ENCODE measurements around the gene CCDC112. TPM values are rescaled to one million over a fixed set of nuclear protein-coding genes. Genes with fewer than 3 reads are reported as not detected.
"Not testable (repeated sequence)": the region's sequence is repeated elsewhere in the genome, so short reads cannot be mapped to it uniquely, and the experiment has no call there.

CCDC112 gene
- total RNA-seq, 1 donor from 2014 or later = 0.29 TPM

DNA sequence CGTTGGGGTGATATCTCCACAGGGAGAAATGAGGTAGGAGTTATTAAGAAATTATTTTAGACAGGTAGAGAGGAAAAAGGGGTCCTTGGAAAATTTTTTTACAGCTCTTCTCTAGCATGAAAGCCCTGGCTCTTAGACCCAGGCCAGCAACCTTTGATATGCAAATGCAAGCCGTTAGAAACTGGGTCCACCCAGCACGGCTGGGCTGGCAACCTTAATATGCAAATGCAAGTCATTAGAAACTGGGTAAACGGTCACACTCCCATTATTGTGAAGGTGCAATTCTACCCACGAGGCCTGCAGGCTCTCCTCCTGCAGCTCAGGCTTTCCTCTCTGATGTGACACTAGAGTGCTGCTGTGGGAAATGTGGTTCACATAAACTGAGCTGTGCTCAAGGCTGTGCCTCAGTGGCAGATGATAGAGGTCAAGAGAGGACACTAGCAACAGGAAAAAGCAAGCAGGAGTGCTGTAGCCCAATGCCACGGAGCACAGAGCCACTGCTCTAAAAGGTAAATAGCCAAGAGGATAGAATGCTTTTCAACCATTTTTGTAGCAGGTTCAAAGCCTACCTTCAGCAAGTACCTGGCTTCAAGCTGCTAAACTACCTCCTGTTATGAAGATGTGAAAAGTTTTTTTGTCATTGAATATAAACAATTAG, 32.3 kb upstream of the CCDC112 start:
- H3K4me3 Mint-ChIP-seq; H3K36me3 Mint-ChIP-seq (ENCODE audit: low read depth); H3K9me3 Mint-ChIP-seq; intact Hi-C loops (cut with micrococcal nuclease); H3K4me1 Mint-ChIP-seq (ENCODE audit: low read depth); DNase-seq (ENCODE audit: low spot score); H3K27ac Mint-ChIP-seq: not testable (repeated sequence)
- H3K27me3 Mint-ChIP-seq (ENCODE audit: insufficient read depth) = peaks cover 14% of the 10 kb centered on the region

DNA sequence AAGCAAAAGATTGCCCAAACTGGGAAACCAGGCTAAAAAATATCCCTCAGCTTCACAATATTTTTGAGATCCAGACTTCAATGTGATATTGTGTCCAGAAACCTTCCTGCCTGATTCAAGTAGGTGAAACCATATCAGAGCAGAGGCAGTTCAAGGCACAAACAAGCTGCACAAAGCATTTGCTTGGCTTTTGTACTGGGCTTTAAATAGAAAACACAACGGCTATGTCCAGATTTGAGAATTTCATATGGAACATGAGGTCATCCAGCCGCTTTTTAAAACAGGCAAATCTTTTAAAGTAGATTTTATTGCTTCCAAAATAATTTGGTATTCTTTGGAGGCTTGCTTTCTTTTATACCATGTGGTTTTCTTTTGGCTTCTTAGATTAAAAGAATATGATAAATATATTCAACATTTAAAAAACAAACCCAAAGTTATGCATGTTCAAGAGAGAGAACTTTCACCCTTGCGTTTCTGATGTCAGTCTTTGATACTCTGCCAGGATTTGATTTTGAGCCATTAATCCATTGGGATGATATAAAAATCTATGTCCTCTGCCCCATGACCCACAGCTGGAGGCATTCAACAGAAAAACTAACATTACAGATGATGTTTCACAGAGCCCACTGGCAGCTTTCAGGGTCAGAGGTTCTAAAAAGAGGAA, 29.0 kb upstream of the CCDC112 start:
- DNase-seq (ENCODE audit: low spot score) = no peak
- Mint-ChIP-seq H3K9me3 (no peaks in the 10 kb centered on the region), H3K4me1 (ENCODE audit: low read depth) (no peaks in the 10 kb centered on the region), H3K27me3 (ENCODE audit: insufficient read depth) (peaks cover 20% of the 10 kb centered on the region), H3K36me3 (ENCODE audit: low read depth) (no peaks in the 10 kb centered on the region), H3K4me3 (no peak overlapping the region), H3K27ac (no peak overlapping the region)
- intact Hi-C loops (cut with micrococcal nuclease) = no loop called here

DNA sequence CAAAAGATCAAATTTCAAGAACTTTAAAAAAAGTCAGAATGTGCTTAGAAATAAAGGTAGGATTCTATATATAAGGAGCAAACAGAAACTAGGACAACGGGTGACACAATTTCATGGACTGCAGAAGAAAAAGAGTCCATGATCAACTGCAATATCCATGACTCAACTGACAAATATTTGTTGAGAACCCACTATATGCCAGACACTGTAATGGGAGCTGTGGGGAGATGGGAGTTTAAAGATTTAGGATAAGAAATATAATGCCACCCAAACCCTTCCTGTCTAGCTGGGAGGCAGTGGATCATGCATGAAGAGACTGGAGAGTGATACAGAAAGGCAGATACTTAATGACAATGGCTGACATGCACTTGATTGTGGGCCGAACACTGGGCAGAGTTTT, 27.6 kb upstream of the CCDC112 start:
- Mint-ChIP-seq H3K4me3 (no peak overlapping the region), H3K4me1 (ENCODE audit: low read depth) (no peaks in the 10 kb centered on the region), H3K36me3 (ENCODE audit: low read depth) (no peaks in the 10 kb centered on the region), H3K9me3 (no peaks in the 10 kb centered on the region), H3K27ac (no peak overlapping the region), H3K27me3 (ENCODE audit: insufficient read depth) (peaks cover 25% of the 10 kb centered on the region)
- intact Hi-C loops (cut with micrococcal nuclease) = no loop called here
- no peak for DNase-seq (ENCODE audit: low spot score)

DNA sequence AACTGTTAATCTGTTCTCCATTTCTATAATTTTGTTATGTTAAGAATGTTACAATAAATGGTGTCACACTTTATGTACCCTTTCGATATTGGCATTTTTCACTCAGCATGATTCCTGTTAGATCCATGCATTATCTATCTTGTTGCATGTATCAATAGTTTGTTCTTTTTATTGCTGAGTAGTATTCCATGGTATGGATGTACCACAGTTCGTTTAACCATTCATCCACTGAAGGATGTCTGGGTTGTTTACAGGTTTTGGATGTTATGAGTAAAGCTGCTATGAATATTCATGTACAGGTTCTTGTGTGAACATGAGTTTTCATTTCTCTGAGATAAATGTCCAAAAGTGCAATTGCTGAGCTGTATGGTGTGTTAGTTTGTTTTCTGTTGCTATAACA, 26.3 kb upstream of the CCDC112 start:
- no peak for DNase-seq (ENCODE audit: low spot score)
- H3K4me3 Mint-ChIP-seq = no peak overlapping the region
- no peak overlapping the region for H3K27ac Mint-ChIP-seq
- no peaks in the 10 kb centered on the region for H3K36me3 Mint-ChIP-seq (ENCODE audit: low read depth)
- intact Hi-C loops (cut with micrococcal nuclease) = no loop called here
- H3K27me3 Mint-ChIP-seq (ENCODE audit: insufficient read depth) = peaks cover 29% of the 10 kb centered on the region
- no peaks in the 10 kb centered on the region for H3K9me3 Mint-ChIP-seq
- no peaks in the 10 kb centered on the region for H3K4me1 Mint-ChIP-seq (ENCODE audit: low read depth)

DNA sequence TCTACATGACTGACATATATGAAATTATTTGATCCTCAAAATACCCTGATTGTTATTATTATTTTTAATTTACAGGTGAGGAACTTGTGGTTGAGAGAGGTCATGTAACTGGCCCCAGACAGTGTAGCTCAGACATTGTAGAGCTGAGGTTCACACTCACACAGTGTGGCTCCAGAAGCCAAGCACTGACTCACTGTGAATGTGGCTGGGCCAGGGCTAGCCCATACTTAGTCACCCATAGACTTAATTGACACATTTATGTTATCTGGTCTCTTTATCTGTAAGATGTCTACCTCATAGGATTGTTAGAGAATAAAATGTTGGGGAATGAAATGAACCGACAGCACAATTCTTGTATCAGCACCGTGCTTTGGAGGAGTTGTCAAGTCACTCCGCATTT, 24.9 kb upstream of the CCDC112 start:
- H3K4me1 Mint-ChIP-seq (ENCODE audit: low read depth) = no peaks in the 10 kb centered on the region
- intact Hi-C loops (cut with micrococcal nuclease) = no loop called here
- no peak overlapping the region for H3K4me3 Mint-ChIP-seq
- no peak overlapping the region for H3K27ac Mint-ChIP-seq
- peaks cover 33% of the 10 kb centered on the region for H3K27me3 Mint-ChIP-seq (ENCODE audit: insufficient read depth)
- no peaks in the 10 kb centered on the region for H3K36me3 Mint-ChIP-seq (ENCODE audit: low read depth)
- DNase-seq (ENCODE audit: low spot score) = no peak
- H3K9me3 Mint-ChIP-seq = no peaks in the 10 kb centered on the region

DNA sequence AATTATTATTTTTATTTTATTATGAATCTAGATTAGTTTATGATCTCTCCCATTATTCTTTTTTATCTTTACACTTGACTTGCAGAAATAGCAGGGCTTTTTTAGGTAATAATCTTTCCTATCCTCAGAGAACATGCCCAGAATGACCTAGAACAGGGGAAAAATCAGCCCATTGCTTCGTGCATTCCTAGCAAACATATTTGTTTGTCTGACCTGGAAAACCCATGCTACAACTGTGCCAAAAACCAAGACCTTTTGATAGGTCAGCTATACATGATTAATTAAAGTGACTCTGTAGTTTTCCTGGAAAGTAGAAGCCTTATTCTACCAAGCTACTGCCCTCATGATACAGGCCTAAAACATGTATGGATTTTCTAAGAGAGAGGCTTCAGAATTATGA, 24.1 kb upstream of the CCDC112 start:
- Mint-ChIP-seq H3K4me1 (ENCODE audit: low read depth) (no peaks in the 10 kb centered on the region), H3K36me3 (ENCODE audit: low read depth) (no peaks in the 10 kb centered on the region), H3K9me3 (no peaks in the 10 kb centered on the region), H3K27me3 (ENCODE audit: insufficient read depth) (peaks cover 35% of the 10 kb centered on the region), H3K27ac (no peak overlapping the region), H3K4me3 (no peak overlapping the region)
- no peak for DNase-seq (ENCODE audit: low spot score)
- intact Hi-C loops (cut with micrococcal nuclease) = no loop called here

DNA sequence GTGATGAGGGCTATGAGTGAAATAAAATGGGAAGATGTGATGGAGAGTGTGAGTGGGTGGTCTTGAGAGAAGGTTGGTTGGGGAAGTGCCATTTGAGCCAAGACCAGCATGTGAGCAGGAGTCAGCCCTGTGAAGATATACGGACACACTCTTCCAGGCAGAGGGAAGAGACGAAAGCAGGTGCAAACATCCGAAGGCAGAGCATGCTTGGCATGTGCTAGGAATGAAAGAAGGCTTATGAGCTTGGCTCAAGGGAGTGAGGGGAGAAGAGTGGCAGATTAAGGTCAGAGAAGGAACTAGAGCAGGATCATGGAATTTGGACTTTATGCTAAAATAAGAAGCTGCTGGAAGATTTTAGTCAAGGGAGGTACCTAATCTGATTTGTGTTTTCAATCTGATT, 23.6 kb upstream of the CCDC112 start:
- DNase-seq (ENCODE audit: low spot score) = no peak
- Mint-ChIP-seq H3K4me1 (ENCODE audit: low read depth) (no peaks in the 10 kb centered on the region), H3K9me3 (no peaks in the 10 kb centered on the region), H3K36me3 (ENCODE audit: low read depth) (no peaks in the 10 kb centered on the region), H3K4me3 (no peak overlapping the region), H3K27me3 (ENCODE audit: insufficient read depth) (peaks cover 38% of the 10 kb centered on the region), H3K27ac (no peak overlapping the region)
- intact Hi-C loops (cut with micrococcal nuclease) = no loop called here

DNA sequence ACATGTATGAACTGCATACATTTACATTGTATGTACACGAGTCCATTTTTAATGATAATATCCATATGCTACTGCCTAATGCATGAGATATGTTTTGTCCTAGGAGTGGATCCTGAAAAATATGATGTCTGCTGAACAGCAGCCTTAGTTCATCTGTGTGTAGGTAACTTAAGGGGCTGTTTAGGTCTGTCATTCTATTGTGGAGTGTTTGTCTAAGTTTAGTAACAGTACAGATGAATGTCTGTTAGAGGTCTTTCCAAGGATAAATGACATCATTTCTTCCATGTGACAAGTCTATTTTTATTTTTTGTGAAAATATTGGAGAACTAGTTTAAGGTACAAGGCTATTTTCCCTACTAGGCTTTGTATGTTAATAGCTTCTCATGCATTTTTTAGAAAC, 22.6 kb upstream of the CCDC112 start:
- Mint-ChIP-seq H3K36me3 (ENCODE audit: low read depth) (no peaks in the 10 kb centered on the region), H3K27ac (no peak overlapping the region), H3K9me3 (no peaks in the 10 kb centered on the region), H3K4me1 (ENCODE audit: low read depth) (no peaks in the 10 kb centered on the region), H3K27me3 (ENCODE audit: insufficient read depth) (peaks cover 33% of the 10 kb centered on the region), H3K4me3 (no peak overlapping the region)
- intact Hi-C loops (cut with micrococcal nuclease) = no loop called here
- DNase-seq (ENCODE audit: low spot score) = no peak

DNA sequence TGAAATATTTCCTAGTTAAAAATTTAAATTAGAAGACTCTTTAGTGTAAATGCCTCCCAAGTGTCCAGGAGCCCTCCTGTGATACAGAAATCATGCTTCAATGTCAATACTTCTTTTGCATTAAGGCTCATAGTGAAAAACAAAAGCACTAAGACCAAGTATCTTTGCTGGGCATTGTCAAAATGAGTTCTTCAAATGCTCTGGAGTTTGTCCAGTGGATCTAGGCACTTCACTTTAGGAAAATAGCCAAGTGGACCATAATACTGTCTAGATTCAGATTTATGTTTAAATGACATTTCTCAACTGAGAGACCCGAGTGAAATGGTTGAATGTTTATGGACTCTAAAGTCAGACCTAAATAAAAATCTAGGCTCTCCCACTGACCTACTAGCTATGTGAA, 21.3 kb upstream of the CCDC112 start:
- H3K27me3 Mint-ChIP-seq (ENCODE audit: insufficient read depth) = peaks cover 33% of the 10 kb centered on the region

DNA sequence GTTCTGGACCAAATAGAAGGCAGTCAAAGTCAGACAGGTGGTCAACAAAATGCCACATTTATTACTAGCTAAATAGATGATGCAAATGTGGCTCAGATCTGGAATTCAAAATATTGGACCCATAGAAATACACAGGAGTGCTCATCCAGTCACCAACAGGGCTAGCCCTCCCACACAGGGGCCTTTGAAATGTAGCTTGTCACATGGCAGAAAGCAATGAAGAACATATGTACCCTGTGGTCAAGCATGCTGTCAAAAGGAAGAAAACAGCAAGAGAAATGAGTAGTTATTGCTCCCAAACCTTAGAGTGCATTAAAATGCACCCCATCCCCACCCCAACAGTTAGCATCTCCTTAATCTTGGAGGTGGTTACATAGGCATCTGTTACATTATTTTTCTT, 20.9 kb upstream of the CCDC112 start:
- Mint-ChIP-seq H3K27ac (no peak overlapping the region), H3K4me3 (no peak overlapping the region), H3K36me3 (ENCODE audit: low read depth) (no peaks in the 10 kb centered on the region), H3K4me1 (ENCODE audit: low read depth) (no peaks in the 10 kb centered on the region), H3K27me3 (ENCODE audit: insufficient read depth) (peaks cover 33% of the 10 kb centered on the region), H3K9me3 (no peaks in the 10 kb centered on the region)
- intact Hi-C loops (cut with micrococcal nuclease) = no loop called here
- no peak for DNase-seq (ENCODE audit: low spot score)

More for the DNA sequence above, 21.3 kb upstream of the CCDC112 start:
- intact Hi-C loops (cut with micrococcal nuclease) = no loop called here
- H3K4me3 Mint-ChIP-seq = no peak overlapping the region
- H3K4me1 Mint-ChIP-seq (ENCODE audit: low read depth) = no peaks in the 10 kb centered on the region
- no peaks in the 10 kb centered on the region for H3K9me3 Mint-ChIP-seq
- DNase-seq (ENCODE audit: low spot score) = no peak
- H3K36me3 Mint-ChIP-seq (ENCODE audit: low read depth) = no peaks in the 10 kb centered on the region
- no peak overlapping the region for H3K27ac Mint-ChIP-seq

DNA sequence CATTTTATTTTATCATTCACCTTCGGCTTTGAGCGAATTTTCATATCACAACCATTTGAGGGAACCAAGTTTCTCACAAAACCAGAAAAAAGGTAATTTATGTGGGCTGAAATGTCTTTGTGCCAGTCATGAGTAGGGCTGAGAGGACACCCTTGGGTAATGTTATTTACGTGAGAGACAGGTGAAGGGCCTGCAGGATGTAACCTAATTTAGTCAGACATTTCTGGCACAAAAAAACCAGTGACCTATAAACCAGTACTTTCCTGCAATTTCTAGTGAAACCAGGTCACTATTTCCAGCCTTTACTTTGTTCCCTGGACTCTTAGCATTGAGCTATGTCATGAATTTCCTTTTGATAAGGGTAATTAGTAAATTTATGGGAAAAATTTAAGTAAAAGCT, 17.2 kb upstream of the CCDC112 start:
- intact Hi-C loops (cut with micrococcal nuclease) = loop anchor here (5.0 kb wide), 1 partner anchor 754 kb away; no protein-coding TSS in a partner anchor
- Mint-ChIP-seq H3K4me3 (no peak overlapping the region), H3K9me3 (no peaks in the 10 kb centered on the region), H3K4me1 (ENCODE audit: low read depth) (no peaks in the 10 kb centered on the region), H3K27ac (no peak overlapping the region), H3K27me3 (ENCODE audit: insufficient read depth) (peaks cover 32% of the 10 kb centered on the region), H3K36me3 (ENCODE audit: low read depth) (no peaks in the 10 kb centered on the region)
- no peak for DNase-seq (ENCODE audit: low spot score)

DNA sequence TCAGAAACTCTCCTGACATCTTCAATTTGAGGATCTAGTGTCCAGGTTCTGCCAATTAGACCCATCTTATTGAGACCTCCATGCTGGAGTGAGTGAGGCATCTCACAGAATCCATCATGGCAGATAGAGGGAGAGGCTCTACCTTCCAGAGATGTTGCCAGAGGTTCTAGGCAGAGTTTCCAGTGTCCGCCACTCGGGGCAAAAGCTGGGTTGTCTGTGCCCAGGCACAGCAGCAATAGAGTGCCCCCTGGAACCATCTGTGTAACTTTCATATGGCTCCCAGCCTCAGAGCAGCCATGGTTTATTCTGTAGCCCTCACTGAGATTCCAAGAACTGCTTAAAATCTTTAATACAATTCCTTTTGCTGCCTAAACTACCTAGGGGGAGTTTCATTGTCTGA, 16.6 kb upstream of the CCDC112 start:
- Mint-ChIP-seq H3K27ac (no peak overlapping the region), H3K4me3 (no peak overlapping the region), H3K36me3 (ENCODE audit: low read depth) (no peaks in the 10 kb centered on the region), H3K4me1 (ENCODE audit: low read depth) (no peaks in the 10 kb centered on the region), H3K27me3 (ENCODE audit: insufficient read depth) (peaks cover 33% of the 10 kb centered on the region), H3K9me3 (no peaks in the 10 kb centered on the region)
- intact Hi-C loops (cut with micrococcal nuclease) = loop anchor here (5.0 kb wide), 1 partner anchor 754 kb away; no protein-coding TSS in a partner anchor
- no peak for DNase-seq (ENCODE audit: low spot score)

DNA sequence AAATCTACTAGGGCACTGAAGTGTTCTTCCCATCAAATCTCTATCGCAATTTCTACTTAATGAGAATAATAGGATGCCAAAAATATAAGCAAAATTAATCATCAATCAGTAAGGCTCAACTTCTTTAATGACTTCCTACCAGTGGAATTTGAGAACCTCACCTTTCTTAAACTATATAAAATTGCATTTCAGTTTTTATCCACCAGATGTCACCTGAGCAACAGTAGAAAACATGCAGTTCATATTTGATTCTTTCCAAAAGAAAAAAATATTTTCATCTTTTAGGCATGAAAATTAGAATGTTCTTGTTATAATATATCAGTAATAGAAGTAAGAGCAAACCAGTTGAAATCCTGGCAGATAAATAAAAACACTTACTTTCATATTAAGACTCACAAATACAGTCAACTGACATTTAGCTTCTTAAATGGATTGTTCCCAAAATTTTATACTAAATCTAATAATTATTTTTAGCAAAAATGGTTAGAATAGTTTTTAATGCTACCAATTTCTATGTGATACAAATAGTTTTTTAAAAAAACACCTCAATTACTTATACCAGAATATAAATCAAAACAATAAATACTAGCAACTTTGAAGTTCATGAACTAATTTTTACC, 13.4 kb upstream of the CCDC112 start:
- Mint-ChIP-seq H3K4me1 (ENCODE audit: low read depth) (no peaks in the 10 kb centered on the region), H3K9me3 (no peaks in the 10 kb centered on the region), H3K36me3 (ENCODE audit: low read depth) (no peaks in the 10 kb centered on the region), H3K27me3 (ENCODE audit: insufficient read depth) (peaks cover 32% of the 10 kb centered on the region), H3K27ac (no peak overlapping the region), H3K4me3 (no peak overlapping the region)
- intact Hi-C loops (cut with micrococcal nuclease) = loop anchor here (1.0 to 5.0 kb wide), 5 partner anchors 11 to 757 kb away; no protein-coding TSS in a partner anchor
- DNase-seq (ENCODE audit: low spot score) = no peak

Measured in activated T-helper 1 cell treated with anti-CD3 and anti-CD28 coated beads, Interleukin-12 subunit alpha, Interleukin-12 subunit beta, Interleukin-2, Interleukin-4 antibody, amounts not matched to agents 30 ng/mL and 10 ng/mL and 1 ng/mL, durations not matched to agents 14 hours and 24 hours and 36 hours (primary cell).